ENCODE results near the gene TRPC4.

GRCh38 chr13:37701972-37702371 is 167.6 kb downstream of the TRPC4 start:
- TF ChIP-seq CTCF (IDR thresholded peaks at IDR 0.05) (no peak), POLR2AphosphoS5 (IDR thresholded peaks at IDR 0.05) (no peak), POLR2A (IDR thresholded peaks at IDR 0.05) (no peak)
